Kidney (tissue), 14 donors: ENCODE data around the gene MAPKAP1. TPM values are rescaled to one million over a fixed set of nuclear protein-coding genes. Genes with fewer than 3 reads are reported as not detected.

Experiments used
- DNase-seq, 5 donors: peaks; one replicate each; pipeline ENCODE4 v3.0.0-alpha.2; 2013 to 2020
- FAIRE-seq: peaks from 2 replicates; lab custom pipeline; 2012; peaks lifted over from hg19 to GRCh38; lab: Jason Lieb, UNC
- H3K27ac ChIP-seq, 2 donors: one replicate each; pipeline ENCODE4 v1.7.0; 2013; ENCODE audit warnings: low read depth in 2 of 2, low read length in 2 of 2, inconsistent platforms in 1 of 2
- H3K27me3 ChIP-seq: one replicate; pipeline ENCODE4 v1.7.1; 2013; ENCODE audit warnings: low read length, inconsistent platforms; ENCODE audit not compliant: control insufficient read depth, insufficient read depth
- H3K36me3 ChIP-seq, 3 donors: one replicate each; pipeline versions ENCODE4 v1.7.0 to v1.7.1; 2013; ENCODE audit warnings: low read length in 3 of 3, control low read depth in 1 of 3, inconsistent platforms in 1 of 3; ENCODE audit not compliant: insufficient read depth in 3 of 3, control insufficient read depth in 2 of 3
- H3K4me1 ChIP-seq, 3 donors: one replicate each; pipeline versions ENCODE4 v1.7.0 to v1.7.1; 2013; ENCODE audit warnings: low read length in 3 of 3, inconsistent platforms in 1 of 3, low read depth in 1 of 3; ENCODE audit not compliant: control insufficient read depth in 2 of 3, insufficient read depth in 2 of 3
- H3K4me3 ChIP-seq, 3 donors: one replicate each; pipeline versions ENCODE4 v1.7.0 to v1.8.1; 2013; ENCODE audit warnings: low read length in 3 of 3, control low read depth in 1 of 3, inconsistent platforms in 1 of 3
- H3K9ac ChIP-seq, 3 donors: one replicate each; pipeline versions ENCODE4 v1.7.0 to v1.7.1; 2013; ENCODE audit warnings: low read length in 3 of 3, control low read depth in 1 of 3, inconsistent platforms in 1 of 3
- H3K9me3 ChIP-seq, 3 donors: one replicate each; pipeline versions ENCODE4 v1.7.0 to v1.7.1; 2013; ENCODE audit warnings: low read length in 3 of 3, control low read depth in 1 of 3, inconsistent platforms in 1 of 3; ENCODE audit not compliant: control insufficient read depth in 2 of 3, insufficient read depth in 1 of 3
- intact Hi-C: fragments of 100-400 bp; cut with DNase I; formaldehyde crosslinking; loops from one replicate; pipeline ENCODE4 v1.11.1; 2022
- polyA plus RNA-seq: library from polyadenylated mRNA; stranded (reverse); fragments of 350-450 nt; fragmentation: Illumina TruSeq; extraction: RNeasy Lipid Tissue Mini Kit (QIAGEN cat#74804); gene quantifications from one replicate; pipeline ENCODE4 v1.2.3, GENCODE V29; 2014; ENCODE audit warnings: low read depth, low replicate concordance; ENCODE audit not compliant: insufficient read depth
- total RNA-seq: library from RNA; stranded (reverse); fragmentation: NEBNext Ultra II Directional; extraction: Animal tissue kit (Norgen Biotek cat#: 25700); gene quantifications from one replicate; pipeline ENCODE4 v1.2.1, GENCODE V29; 2021
- TF ChIP-seq, protein P1 (sequence below): IDR thresholded peaks from 3 replicates; pipeline ENCODE4 v1.5.1; 2012; ENCODE audit warnings: mild to moderate bottlenecking, moderate library complexity, borderline replicate concordance; ENCODE audit not compliant: insufficient read depth; ENCODE audit errors: extremely low read depth
- donor health status: control.
- donor health status: control.
- donor health status: control.
- donor health status: control.
- donor health status: control.
- donor health status: DM: yes; HTN: yes; CAD: no.
- donor health status: Normal renal cell carcinoma (clear cell type).

MAPKAP1 gene
- total and polyA plus RNA-seq, 2 donors from 2014 or later = 70.5 to 99.4 TPM

DNA sequence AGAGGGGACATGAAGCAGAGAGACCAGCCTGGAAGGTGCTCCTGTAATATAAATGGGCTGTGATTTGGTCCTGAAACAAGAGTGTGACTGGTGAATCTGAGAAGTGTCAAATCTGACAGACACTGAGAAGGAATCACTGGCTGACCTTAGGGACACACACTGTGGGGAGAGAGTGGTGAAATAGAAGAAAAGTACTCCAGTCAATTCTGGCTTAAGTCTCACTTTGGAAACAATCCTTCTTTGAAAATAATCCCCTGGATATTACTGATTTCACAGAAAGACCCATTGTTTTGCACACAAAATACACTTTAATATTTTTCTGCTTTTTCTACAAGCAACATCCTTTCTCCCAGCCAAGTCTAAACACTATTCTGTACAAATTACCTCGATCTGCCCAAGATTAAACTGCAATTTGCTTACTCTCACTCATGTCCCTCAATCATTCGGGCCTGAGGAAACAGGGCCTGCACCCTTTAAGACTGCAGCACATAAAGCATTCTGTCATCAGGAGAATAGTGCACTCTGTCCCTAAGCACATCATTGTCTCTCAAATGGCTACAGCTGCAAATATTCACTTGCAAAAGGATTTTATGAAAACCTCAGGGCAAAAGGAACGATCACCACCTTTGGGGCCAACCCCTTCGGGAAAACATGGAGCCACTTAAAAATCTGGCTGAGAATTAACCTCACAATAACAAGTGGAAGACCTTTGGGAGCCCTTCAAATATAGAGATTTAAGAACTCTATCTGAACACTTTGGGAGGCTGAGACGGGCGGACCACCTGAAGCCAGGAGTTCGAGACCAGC, 68.6 kb downstream of the MAPKAP1 start:
- H3K9me3 ChIP-seq = no peaks in the 10 kb centered on the region
- no peak overlapping the region for H3K4me3 ChIP-seq
- H3K9ac ChIP-seq = no peak overlapping the region
- H3K36me3 ChIP-seq = no peaks in the 10 kb centered on the region
- no peaks in the 10 kb centered on the region for H3K27me3 ChIP-seq
- peaks cover 0 to 6% (median 0%) of the 10 kb centered on the region in 3 donors for H3K4me1 ChIP-seq
- H3K27ac ChIP-seq = no peak overlapping the region
- FAIRE-seq = no peak
- TF ChIP-seq, protein P1, sequence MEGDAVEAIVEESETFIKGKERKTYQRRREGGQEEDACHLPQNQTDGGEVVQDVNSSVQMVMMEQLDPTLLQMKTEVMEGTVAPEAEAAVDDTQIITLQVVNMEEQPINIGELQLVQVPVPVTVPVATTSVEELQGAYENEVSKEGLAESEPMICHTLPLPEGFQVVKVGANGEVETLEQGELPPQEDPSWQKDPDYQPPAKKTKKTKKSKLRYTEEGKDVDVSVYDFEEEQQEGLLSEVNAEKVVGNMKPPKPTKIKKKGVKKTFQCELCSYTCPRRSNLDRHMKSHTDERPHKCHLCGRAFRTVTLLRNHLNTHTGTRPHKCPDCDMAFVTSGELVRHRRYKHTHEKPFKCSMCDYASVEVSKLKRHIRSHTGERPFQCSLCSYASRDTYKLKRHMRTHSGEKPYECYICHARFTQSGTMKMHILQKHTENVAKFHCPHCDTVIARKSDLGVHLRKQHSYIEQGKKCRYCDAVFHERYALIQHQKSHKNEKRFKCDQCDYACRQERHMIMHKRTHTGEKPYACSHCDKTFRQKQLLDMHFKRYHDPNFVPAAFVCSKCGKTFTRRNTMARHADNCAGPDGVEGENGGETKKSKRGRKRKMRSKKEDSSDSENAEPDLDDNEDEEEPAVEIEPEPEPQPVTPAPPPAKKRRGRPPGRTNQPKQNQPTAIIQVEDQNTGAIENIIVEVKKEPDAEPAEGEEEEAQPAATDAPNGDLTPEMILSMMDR = no peak
- intact Hi-C loops = no loop called here
- DNase-seq = no peak

- FAIRE-seq (no peak), DNase-seq (no peak)
- intact Hi-C loops = no loop called here
- Histone ChIP-seq H3K27me3 (no peaks in the 10 kb centered on the region), H3K9ac (no peak overlapping the region), H3K27ac (no peak overlapping the region), H3K4me1 (peaks cover 0 to 15% (median 3%) of the 10 kb centered on the region in 3 donors), H3K4me3 (no peak overlapping the region), H3K9me3 (no peaks in the 10 kb centered on the region), H3K36me3 (no peaks in the 10 kb centered on the region)
- TF ChIP-seq, protein P1 = no peak
These were observed 69.8 kb downstream of the MAPKAP1 start for GRCh38 chr9:125637241-125637640.

GRCh38 chr9:125635888-125636287, 71.1 kb downstream of the MAPKAP1 start:
- no peaks in the 10 kb centered on the region for H3K27me3 ChIP-seq
- no peaks in the 10 kb centered on the region for H3K9me3 ChIP-seq
- no peak overlapping the region for H3K4me3 ChIP-seq
- no peaks in the 10 kb centered on the region for H3K36me3 ChIP-seq
- TF ChIP-seq, protein P1 = no peak
- no peak overlapping the region for H3K27ac ChIP-seq
- no peak overlapping the region for H3K9ac ChIP-seq
- intact Hi-C loops = no loop called here
- peaks cover 0 to 15% (median 7%) of the 10 kb centered on the region in 3 donors for H3K4me1 ChIP-seq
- FAIRE-seq = no peak
- no peak for DNase-seq
